H9 (cell line): ENCODE results near the gene NAA50. TPM values are rescaled to one million over a fixed set of nuclear protein-coding genes. Genes with fewer than 3 reads are reported as not detected.
A peak's percentile ranks its signal among the peaks of the same experiment; 100 is the strongest.

Experiments
- DNase-seq: peaks from one replicate; pipeline ENCODE4 v3.0.0-alpha.2; 2017
- H2AFZ ChIP-seq: one replicate; pipeline ENCODE4 v1.6.1; 2013; ENCODE audit warnings: mild to moderate bottlenecking, low read length, control low read depth, moderate library complexity
- H2AK5ac ChIP-seq: 2 replicates; pipeline ENCODE4 v1.6.1; 2013; ENCODE audit warnings: low read length, control low read depth, mixed read lengths; ENCODE audit not compliant: insufficient read length
- H2BK120ac ChIP-seq: one replicate; pipeline ENCODE4 v1.6.1; 2013; ENCODE audit warnings: low read depth, mild to moderate bottlenecking, low read length, control low read depth, inconsistent platforms; ENCODE audit not compliant: poor library complexity, severe bottlenecking
- H2BK12ac ChIP-seq: 2 replicates; pipeline ENCODE4 v1.6.1; 2013; ENCODE audit warnings: low read length, control low read depth, mixed read lengths, low read depth; ENCODE audit not compliant: insufficient read length
- H2BK15ac ChIP-seq: 2 replicates; pipeline ENCODE4 v1.6.1; 2013; ENCODE audit warnings: low read depth, low read length, control low read depth
- H2BK20ac ChIP-seq: one replicate; pipeline ENCODE4 v1.6.1; 2013; ENCODE audit warnings: low read depth, mild to moderate bottlenecking, low read length, control low read depth, inconsistent platforms; ENCODE audit not compliant: poor library complexity, severe bottlenecking
- H2BK5ac ChIP-seq: 2 replicates; pipeline ENCODE4 v1.6.1; 2013; ENCODE audit warnings: low read length, control low read depth, mixed read lengths; ENCODE audit not compliant: insufficient read length
- H3K14ac ChIP-seq: 2 replicates; pipeline ENCODE4 v1.6.1; 2013; ENCODE audit warnings: low read length, control low read depth; ENCODE audit not compliant: insufficient read depth
- H3K18ac ChIP-seq: 2 replicates; pipeline ENCODE4 v1.6.1; 2013; ENCODE audit warnings: low read depth, mild to moderate bottlenecking, mixed read lengths, low read length, control low read depth; ENCODE audit not compliant: insufficient read length
- H3K23ac ChIP-seq: 2 replicates; pipeline ENCODE4 v1.6.1; 2013; ENCODE audit warnings: low read length, control low read depth, mixed read lengths, low read depth; ENCODE audit not compliant: insufficient read length
- H3K23me2 ChIP-seq: 2 replicates; pipeline ENCODE4 v1.6.1; 2013; ENCODE audit warnings: low read depth, mild to moderate bottlenecking, mixed read lengths, low read length, control low read depth; ENCODE audit not compliant: insufficient read length, poor library complexity, severe bottlenecking
- H3K27ac ChIP-seq: 2 replicates; pipeline ENCODE4 v1.5.1; 2013; ENCODE audit warnings: low read length, control low read depth, mixed read lengths, low read depth; ENCODE audit not compliant: insufficient read length
- H3K27me3 ChIP-seq: 2 replicates; pipeline ENCODE4 v1.6.1; 2013; ENCODE audit warnings: low read length, control low read depth, inconsistent platforms; ENCODE audit not compliant: insufficient read depth
- H3K4ac ChIP-seq: 2 replicates; pipeline ENCODE4 v1.6.1; 2013; ENCODE audit warnings: low read depth, mild to moderate bottlenecking, control low read depth, inconsistent platforms, low read length, moderate library complexity
- H3K4me1 ChIP-seq: 2 replicates; pipeline ENCODE4 v1.6.1; 2013; ENCODE audit warnings: low read length, control low read depth, inconsistent platforms; ENCODE audit not compliant: insufficient read depth
- H3K4me2 ChIP-seq: 2 replicates; pipeline ENCODE4 v1.6.1; 2013; ENCODE audit warnings: low read length, control low read depth, mixed read lengths; ENCODE audit not compliant: insufficient read length, insufficient read depth
- H3K56ac ChIP-seq: 2 replicates; pipeline ENCODE4 v1.6.1; 2013; ENCODE audit warnings: low read depth, mild to moderate bottlenecking, mixed read lengths, low read length, control low read depth; ENCODE audit not compliant: insufficient read length
- H3K79me1 ChIP-seq: 2 replicates; pipeline ENCODE4 v1.6.1; 2013; ENCODE audit warnings: low read depth, mild to moderate bottlenecking, moderate library complexity, low read length, control low read depth, inconsistent platforms; ENCODE audit not compliant: insufficient read depth, poor library complexity, severe bottlenecking
- H3K79me2 ChIP-seq: 2 replicates; pipeline ENCODE4 v1.6.1; 2013; ENCODE audit warnings: low read length, control low read depth, inconsistent platforms; ENCODE audit not compliant: insufficient read depth
- H3K9ac ChIP-seq: 2 replicates; pipeline ENCODE4 v1.6.1; 2013; ENCODE audit warnings: low read length, control low read depth, mixed read lengths; ENCODE audit not compliant: insufficient read length; ENCODE audit errors: extremely low read depth
- H3K9me3 ChIP-seq: one replicate; pipeline ENCODE4 v1.6.1; 2013; ENCODE audit warnings: low read depth, low read length, inconsistent platforms; ENCODE audit not compliant: control insufficient read depth
- H3T11ph ChIP-seq: one replicate; pipeline ENCODE4 v1.6.1; 2013; ENCODE audit warnings: mild to moderate bottlenecking, low read length, control low read depth, inconsistent platforms
- H4K20me1 ChIP-seq: one replicate; pipeline ENCODE4 v1.6.1; 2013; ENCODE audit not compliant: control insufficient read depth, insufficient read length, insufficient read depth
- H4K5ac ChIP-seq: 2 replicates; pipeline ENCODE4 v1.6.1; 2013; ENCODE audit warnings: low read depth, mild to moderate bottlenecking, mixed read lengths, low read length, control low read depth; ENCODE audit not compliant: insufficient read length
- H4K8ac ChIP-seq: replicated peaks from 2 replicates; pipeline ENCODE4 v1.6.1; 2013; ENCODE audit warnings: low read length, control low read depth, mixed read lengths, low read depth; ENCODE audit not compliant: insufficient read length
- H4K91ac ChIP-seq: 2 replicates; pipeline ENCODE4 v1.6.1; 2013; ENCODE audit warnings: low read depth, mild to moderate bottlenecking, moderate library complexity, mixed read lengths, low read length, control low read depth; ENCODE audit not compliant: insufficient read length
- H3K27ac Mint-ChIP-seq, 3 experiments: 2 replicates in 2 of 3; 3 replicates in 1 of 3; pipeline ENCODE4 v1.8.0; 2020 to 2021; ENCODE audit warnings: mixed read lengths in 3 of 3, mild to moderate bottlenecking in 1 of 3, moderate library complexity in 1 of 3
- H3K27me3 Mint-ChIP-seq: 2 replicates; pipeline ENCODE4 v1.8.0; 2021; ENCODE audit warnings: low read depth, mild to moderate bottlenecking, moderate library complexity, mixed read lengths
- H3K36me3 Mint-ChIP-seq, 3 experiments: 2 replicates in 2 of 3; 3 replicates in 1 of 3; pipeline ENCODE4 v1.8.0; 2020 to 2021; ENCODE audit warnings: low read depth in 3 of 3, mixed read lengths in 3 of 3; ENCODE audit not compliant: insufficient read depth in 1 of 3
- H3K4me1 Mint-ChIP-seq, 2 experiments: 2 replicates each; pipeline ENCODE4 v1.8.0; 2020; ENCODE audit warnings: mixed read lengths in 2 of 2
- H3K4me3 Mint-ChIP-seq, 2 experiments: 2 replicates in 1 of 2; 3 replicates in 1 of 2; pipeline ENCODE4 v1.8.0; 2020 to 2021; ENCODE audit warnings: mild to moderate bottlenecking in 2 of 2, mixed read lengths in 2 of 2, moderate library complexity in 1 of 2
- H3K9me3 Mint-ChIP-seq, 2 experiments: 2 replicates in 1 of 2; 3 replicates in 1 of 2; pipeline ENCODE4 v1.8.0; 2020; ENCODE audit warnings: mild to moderate bottlenecking in 2 of 2, mixed read lengths in 2 of 2, moderate library complexity in 1 of 2
- CTCF ChIP-seq: fragments of 200-600 bp; sonication (generic); conservative IDR thresholded peaks from 3 replicates; pipeline ENCODE4 v1.8.0; 2021; ENCODE audit warnings: antibody characterized with exemption, mild to moderate bottlenecking
- WGBS: extraction: QIAGEN DNeasy Blood & Tissue Kit; methylation state at CpG from one replicate; pipeline ENCODE4 v1.1.7; 2013; ENCODE audit warnings: missing lambda C conversion rate, low lambda C conversion rate, mixed read lengths; ENCODE audit not compliant: insufficient read length; ENCODE audit errors: extremely low coverage; 5-methylcytosine and 5-hydroxymethylcytosine counted together
- total RNA-seq: library from RNA; stranded (reverse); gene quantifications from 2 replicates; pipeline ENCODE4 v1.2.1, GENCODE V29; 2021

NAA50 gene
- total RNA-seq, 1 experiment from 2014 or later: 216 TPM

DNA sequence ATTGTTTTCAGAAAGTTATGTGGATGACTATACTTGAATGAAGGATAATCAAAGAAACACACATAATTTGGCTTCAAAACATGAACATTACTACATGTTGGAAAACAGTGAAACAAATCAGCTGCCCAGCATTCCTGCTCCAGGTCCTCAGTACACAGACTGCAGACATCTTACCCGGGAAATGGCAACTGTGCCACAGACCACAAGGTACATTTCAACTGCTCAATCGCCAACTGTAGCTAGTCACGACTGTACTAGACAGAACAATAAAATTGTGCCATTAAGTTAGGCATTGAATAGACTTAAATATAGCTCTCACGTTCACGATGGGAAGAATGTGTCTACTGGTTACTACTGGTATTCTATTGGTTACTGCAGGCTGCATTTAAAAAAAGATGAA, 5.0 kb downstream of the NAA50 start:
- no CpG with 5 or more reads among the region's 5 CpGs for WGBS
- no peaks in the 10 kb centered on the region for H4K20me1 ChIP-seq
- no peak overlapping the region for H2BK15ac ChIP-seq
- no peak for DNase-seq
- no peak overlapping the region for H4K8ac ChIP-seq
- H3K23ac ChIP-seq: no peak overlapping the region
- peaks cover 61 to 74% of the 10 kb centered on the region in 2 experiments for H3K4me1 Mint-ChIP-seq
- H3K9ac ChIP-seq: no peak overlapping the region
- H2BK5ac ChIP-seq: no peak overlapping the region
- H3K9me3 ChIP-seq: no peaks in the 10 kb centered on the region
- H2AFZ ChIP-seq: no peak overlapping the region
- no peak overlapping the region for H3K27ac ChIP-seq
- peaks cover 0 to 10% (median 7%) of the 10 kb centered on the region in 3 experiments; a peak in 5 of 7 replicates for H3K36me3 Mint-ChIP-seq
- no peak overlapping the region for H2AK5ac ChIP-seq
- no peak overlapping the region for H4K91ac ChIP-seq
- H2BK12ac ChIP-seq: no peak overlapping the region
- peaks cover 68% of the 10 kb centered on the region for H3K79me2 ChIP-seq
- H3K56ac ChIP-seq: no peak overlapping the region
- peak overlapping the region in 1 of 3 experiments; percentile 4; a peak in 2 of 7 replicates for H3K27ac Mint-ChIP-seq
- no peaks in the 10 kb centered on the region for H3K79me1 ChIP-seq
- H3K27me3 ChIP-seq: no peaks in the 10 kb centered on the region
- no peaks in the 10 kb centered on the region for H3K27me3 Mint-ChIP-seq
- H3K4ac ChIP-seq: no peak overlapping the region
- H3K23me2 ChIP-seq: peaks cover 3% of the 10 kb centered on the region
- H2BK20ac ChIP-seq: no peak overlapping the region
- H3T11ph ChIP-seq: no peak overlapping the region
- 0 out of 5 replicates have a peak, but pooled peaks cover 0 to 2% of the 10 kb centered on the region in 2 experiments for H3K9me3 Mint-ChIP-seq
- TF ChIP-seq CTCF: no peak
- no peaks in the 10 kb centered on the region for H3K4me1 ChIP-seq
- H4K5ac ChIP-seq: no peak overlapping the region
- no peak overlapping the region for H3K4me3 Mint-ChIP-seq
- no peak overlapping the region for H3K4me2 ChIP-seq
- no peak overlapping the region for H3K18ac ChIP-seq
- no peak overlapping the region for H3K14ac ChIP-seq
- no peak overlapping the region for H2BK120ac ChIP-seq
